ENCODE data around the gene HAO2.

GRCh38 chr1:119388450-119388849 is 19.9 kb downstream of the HAO2 start:
- TF ChIP-seq CTCF (IDR thresholded peaks at IDR 0.05) (no peak), POLR2A (IDR thresholded peaks at IDR 0.05) (no peak)

All from adrenal gland (tissue), 5 donors.